NCI-H526 (cell line): ENCODE data around the gene UBAP2.

Source experiments
- DNase-seq, 2 experiments: peaks; one replicate each; lab custom pipeline; 2025; lab: John Stamatoyannopoulos, UW

UBAP2 gene, protein sequence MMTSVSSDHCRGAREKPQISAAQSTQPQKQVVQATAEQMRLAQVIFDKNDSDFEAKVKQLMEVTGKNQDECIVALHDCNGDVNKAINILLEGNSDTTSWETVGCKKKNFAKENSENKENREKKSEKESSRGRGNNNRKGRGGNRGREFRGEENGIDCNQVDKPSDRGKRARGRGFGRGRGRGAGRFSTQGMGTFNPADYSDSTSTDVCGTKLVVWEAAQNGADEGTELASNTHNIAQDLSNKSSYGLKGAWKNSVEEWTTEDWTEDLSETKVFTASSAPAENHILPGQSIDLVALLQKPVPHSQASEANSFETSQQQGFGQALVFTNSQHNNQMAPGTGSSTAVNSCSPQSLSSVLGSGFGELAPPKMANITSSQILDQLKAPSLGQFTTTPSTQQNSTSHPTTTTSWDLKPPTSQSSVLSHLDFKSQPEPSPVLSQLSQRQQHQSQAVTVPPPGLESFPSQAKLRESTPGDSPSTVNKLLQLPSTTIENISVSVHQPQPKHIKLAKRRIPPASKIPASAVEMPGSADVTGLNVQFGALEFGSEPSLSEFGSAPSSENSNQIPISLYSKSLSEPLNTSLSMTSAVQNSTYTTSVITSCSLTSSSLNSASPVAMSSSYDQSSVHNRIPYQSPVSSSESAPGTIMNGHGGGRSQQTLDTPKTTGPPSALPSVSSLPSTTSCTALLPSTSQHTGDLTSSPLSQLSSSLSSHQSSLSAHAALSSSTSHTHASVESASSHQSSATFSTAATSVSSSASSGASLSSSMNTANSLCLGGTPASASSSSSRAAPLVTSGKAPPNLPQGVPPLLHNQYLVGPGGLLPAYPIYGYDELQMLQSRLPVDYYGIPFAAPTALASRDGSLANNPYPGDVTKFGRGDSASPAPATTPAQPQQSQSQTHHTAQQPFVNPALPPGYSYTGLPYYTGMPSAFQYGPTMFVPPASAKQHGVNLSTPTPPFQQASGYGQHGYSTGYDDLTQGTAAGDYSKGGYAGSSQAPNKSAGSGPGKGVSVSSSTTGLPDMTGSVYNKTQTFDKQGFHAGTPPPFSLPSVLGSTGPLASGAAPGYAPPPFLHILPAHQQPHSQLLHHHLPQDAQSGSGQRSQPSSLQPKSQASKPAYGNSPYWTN

DNA sequence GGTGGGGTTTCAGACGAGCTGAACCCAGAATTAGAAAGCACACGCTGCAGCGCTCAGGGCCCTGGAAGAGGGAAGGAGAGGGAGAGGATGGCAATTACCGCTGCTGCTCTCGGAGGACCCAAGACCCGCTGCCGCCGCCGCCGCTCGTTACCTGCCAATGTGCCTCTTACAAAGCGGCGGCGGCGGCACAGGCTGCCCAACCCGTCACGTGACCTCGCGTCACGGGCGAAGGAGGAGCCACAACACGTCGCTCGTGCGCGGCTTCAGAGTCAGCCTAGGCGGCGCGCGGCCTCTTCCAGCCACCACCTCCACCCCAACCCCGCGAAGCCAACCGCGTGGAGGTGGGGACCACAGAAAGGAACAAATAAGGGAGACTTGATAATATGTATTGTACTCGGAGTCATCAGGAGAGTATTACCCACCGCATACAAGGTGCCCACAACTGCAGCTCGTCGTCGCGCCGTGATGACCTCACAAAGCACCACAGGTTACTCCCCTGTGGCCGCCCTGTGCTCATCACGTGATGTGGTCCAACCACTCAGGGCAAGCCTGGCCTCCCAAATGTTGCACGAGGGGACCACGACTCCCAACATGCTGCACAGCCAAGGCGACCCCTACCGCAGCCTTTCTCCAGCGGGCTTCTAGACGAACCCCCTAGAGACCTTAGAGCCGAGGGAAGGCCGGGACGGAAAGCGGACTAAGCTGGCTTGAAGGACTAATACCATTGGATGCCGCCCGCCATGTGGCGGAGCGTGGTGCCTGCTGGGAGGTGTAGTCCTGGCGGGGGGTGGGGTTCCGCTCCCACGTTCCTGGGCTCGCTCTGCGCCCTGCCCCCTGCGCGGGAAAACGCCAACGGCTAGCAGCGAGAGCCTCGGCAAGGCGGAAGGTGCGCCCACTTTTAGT is at the start of gene UBAP2:
UBAP2 (minus strand) TSS at position 161 of the 903 bp plus-strand sequence. CDS start 31,739 bp downstream, outside the sequence.
- DNase-seq = peak; percentile 96 to 98

DNA sequence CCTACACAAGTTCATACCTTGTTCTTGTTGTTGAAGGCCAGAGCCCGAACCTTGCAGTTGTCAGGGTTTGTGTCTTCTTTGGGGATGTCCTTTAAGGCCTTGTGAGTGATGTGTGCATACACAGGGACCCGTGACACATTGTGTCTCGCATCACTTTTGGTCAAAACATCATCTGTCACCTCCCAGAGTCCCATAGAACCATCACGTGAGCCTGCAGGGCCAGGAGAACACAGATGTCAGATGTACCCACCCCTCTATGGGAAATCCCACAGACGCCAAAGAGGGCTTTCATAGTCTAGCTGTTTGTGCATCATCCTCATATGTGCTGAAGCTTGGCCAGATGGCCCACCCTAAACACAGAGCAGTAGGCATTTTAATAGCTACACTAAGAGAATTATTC is 49.6 kb upstream of the UBAP2 start:
- DNase-seq = no peak

DNA sequence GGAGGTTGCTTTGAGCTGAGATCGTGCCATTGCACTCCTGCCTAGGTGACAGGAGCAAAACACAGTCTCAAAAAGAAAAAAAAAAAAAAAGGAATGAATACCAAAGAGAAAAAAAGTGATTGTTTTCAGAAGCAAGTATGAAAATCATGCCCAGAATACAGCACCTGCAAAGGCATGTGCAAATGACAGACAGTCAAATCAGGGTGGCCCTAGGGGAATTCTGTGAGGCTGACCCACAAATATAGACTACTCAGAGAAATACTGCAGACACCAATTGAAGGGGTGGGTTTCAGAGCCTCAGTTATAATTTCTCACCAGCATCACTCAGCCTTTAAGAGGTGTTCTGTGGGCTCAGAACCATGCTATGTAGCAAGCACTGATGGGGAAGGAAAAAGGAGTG is 49.2 kb upstream of the UBAP2 start:
- DNase-seq = no peak

DNA sequence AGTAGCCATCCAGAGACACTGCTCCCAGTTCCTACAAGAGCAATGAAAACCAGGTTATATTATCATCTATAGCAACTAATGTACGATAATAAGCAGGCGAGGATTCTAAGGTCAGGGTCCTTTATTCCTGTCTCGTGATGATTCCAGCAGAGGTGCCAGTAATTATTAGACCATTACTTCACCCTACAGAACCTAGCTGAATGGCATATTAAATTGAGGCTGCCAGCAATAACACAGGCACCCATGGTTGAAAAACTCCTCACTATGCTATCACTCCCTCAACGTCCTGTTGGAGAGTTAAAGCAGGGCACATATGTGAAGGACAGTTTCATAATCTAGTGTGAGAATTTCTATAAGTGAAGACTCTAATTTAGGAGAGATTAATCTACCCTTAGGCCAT is 48.1 kb upstream of the UBAP2 start:
- no peak for DNase-seq

DNA sequence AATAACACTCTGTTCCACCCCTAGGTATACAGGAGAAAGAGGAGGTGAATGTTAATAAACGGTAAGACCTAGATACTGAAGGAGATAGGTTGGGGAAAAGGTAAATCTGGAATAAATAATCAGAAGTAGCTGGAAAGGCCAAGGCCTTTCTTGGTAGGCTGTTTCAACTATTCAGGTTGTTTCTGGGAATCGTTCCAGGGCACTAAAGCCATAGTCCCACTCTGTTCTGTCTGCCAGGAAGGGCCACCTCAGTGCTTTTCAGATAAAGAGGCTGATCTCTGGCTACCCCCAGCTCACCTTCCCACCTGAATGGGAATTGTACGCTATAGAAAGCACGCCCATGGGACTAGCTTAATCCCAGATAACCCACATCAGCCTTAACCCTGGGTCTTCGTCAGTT is 44.9 kb upstream of the UBAP2 start:
- no peak for DNase-seq

DNA sequence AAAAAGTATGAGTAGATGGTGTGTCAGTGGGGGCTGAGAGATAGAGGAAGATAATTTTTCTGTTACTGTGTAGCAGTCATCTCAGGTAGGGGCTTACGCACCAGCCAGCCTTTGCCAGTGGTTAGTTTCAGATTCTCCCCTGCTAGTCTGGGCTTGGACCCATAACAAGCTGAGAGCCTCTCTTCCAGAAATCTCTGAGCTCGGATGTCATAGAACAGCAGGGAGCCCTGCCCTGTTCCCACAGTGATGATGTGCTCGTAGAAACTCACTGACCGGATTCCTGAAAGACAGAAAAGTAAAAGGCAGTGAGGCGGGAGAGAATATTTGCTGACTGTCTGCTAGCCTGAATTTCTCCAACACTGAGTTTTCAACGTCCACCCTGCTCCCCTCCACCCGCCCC is 40.6 kb upstream of the UBAP2 start:
- DNase-seq = no peak

DNA sequence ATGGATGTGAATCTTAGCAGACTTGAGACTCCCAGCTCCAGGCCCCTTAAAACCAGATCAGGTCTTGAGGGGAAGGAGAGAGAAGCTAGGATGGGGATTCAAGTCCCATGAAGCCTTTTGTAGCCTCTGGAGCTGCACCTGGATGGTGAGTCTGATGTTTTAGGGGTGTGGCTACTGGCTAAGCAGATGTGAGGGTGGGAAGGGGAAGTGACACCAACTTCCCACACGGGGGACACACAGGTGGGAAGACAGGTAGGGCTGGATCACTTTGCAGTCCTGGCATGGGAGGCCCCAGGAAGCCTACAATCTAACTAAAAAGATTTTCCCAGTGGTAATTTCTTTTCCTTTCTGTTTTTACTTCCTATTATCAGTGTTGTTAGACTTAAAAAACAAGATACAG is 38.7 kb upstream of the UBAP2 start:
- DNase-seq = no peak

DNA sequence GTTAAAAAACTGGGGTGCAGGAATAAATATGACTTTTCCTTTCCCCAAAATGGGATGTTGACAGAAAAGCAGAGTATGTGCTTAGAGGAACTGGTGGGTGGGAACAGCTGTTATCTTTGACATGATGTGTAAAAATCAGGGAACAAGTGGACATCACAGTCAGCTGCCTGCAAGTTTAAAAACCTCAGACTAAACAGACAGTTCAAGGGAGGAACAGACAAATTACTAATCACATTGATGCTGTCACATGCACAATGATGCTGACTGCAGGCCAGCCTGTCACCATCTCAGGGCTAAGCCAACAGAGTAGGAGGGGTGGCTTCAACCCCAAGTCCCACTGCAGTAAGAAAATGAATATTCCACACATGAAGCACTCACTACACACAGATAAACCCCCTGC is 38.2 kb upstream of the UBAP2 start:
- DNase-seq = no peak

DNA sequence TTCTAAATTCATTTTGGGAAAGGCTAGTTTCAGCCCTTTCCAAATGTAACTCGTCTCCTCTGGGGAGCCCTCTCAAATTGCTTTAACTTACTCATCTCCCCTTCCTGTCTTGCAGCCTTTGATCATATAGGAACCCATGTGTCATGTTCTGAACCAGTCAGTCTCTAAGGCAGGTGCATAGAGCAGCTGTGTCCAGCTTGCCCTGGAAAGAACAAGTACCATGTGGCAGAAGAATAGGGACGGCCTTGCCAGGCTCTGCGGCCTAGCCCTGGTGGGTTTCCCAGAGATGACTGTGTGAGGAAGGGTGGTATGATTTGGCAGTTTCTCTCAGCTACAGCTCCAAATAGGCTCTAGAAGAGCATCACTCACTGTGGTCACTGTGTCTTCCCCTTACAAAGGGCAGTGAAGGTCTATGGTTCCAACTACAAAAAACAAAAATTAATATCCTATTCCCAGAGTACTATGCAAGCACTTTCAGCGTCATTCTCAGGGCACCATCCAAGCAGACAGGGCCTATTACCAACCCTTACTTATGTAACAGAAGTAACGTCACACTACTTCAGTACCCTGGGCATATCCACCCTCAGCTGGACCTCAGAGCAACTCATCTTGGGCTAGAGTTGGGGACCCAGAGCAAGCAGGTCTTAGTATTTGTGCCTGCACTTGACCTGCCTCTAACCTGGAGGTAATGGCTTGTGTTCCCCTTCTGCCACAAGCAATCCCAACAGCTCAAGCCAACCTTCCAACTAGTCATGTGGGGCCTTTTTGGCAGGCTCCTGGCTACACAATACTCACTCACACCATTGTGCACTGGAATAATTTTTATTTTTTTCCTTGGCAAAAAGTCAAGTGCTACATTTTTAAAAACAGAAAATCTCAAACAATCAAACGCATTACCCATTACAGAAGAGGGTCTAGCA is 37.2 kb upstream of the UBAP2 start:
- DNase-seq = no peak

DNA sequence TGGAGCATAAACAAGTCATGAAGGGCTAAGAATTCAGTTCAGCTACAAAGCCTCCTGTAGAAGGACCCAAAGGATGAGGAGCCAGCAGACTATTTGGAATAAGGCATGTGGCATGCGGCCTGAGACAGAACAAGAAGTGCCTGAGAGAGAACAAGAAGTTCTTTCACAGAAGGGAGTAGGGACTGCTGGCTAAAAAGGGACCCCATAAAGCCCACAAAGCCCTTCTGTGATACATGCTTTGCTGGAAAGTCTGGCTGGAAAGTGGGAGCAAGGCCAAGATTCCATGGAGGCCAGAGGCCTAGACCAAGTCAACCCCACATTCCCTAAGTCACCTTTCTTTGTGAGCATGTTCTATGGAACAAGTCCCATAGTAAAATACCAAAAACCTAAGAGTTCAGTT is 35.9 kb upstream of the UBAP2 start:
- no peak for DNase-seq

DNA sequence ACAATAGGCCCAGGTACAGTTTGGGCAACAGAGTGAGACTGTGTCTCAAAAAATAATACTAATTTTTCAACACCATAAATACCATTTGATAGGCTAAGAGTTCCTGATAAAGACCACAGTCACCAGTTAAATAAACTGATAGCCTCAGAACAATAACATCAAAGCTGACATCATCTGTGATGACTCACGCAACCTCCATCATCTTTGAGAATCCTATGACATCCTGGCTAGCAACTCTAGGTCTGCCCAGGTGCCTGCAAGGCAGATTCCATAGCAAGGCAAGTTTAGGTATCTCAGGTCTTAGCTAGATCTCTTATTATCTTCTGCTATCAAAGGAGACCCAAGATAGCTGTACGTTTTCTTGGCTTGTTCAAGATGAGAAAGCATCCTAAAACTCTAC is 30.5 kb upstream of the UBAP2 start:
- DNase-seq = no peak

DNA sequence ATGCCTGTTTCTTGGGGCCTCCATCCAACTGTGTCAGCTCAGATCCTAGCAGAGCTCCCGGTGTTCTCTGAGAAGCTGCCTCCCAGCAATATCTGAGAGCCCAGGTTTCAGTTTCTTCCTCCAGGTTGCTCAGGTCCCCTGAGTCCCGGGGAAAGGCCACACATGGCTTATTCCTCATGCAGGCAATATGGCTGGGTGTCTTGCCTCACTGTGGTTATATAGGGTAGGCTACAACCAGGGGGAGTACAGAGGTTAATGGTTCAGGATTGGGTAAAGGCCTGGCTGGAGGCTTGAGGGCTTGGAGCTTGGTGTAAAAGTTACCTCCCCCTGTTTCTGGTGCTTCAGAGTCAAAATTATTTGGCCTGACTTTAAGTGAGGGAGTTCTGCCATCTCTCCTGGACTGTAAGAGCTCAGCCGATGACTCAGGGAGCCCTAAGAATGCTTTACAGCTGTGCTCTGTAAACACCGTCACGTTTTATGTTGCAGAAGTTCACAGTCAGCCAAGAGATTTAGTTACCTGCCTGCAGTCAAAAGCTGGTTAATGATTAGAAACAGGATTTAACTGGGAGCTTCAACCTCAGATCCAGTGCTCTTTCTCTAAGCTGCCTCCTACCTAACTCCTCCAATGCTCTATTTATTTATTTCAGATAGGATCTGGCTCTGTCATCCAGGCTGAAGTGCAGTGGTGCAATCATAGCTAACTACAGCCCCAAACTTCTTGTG is 24.3 kb upstream of the UBAP2 start:
- peak; percentile 27 to 58 for DNase-seq

DNA sequence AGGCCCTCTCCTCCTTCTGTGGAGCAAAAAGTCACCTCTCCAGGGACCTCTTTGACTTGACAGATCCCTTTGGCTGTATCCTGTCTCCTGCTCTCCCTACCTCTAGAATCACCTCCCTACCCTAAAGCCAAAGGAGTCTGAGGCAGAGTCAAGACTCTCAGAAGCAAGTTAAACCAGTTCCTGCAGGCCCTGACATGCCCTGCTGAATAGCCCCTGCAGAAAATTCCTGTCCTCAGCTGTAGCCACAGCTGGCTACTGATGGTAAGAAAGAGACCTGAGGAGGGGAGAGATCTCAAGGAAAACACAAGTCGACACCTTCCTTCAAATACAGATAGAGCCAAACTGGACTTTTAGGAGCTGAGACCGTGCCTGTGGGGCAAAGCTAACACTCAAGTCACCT is 23.7 kb upstream of the UBAP2 start:
- peak; percentile 28 to 30 for DNase-seq

DNA sequence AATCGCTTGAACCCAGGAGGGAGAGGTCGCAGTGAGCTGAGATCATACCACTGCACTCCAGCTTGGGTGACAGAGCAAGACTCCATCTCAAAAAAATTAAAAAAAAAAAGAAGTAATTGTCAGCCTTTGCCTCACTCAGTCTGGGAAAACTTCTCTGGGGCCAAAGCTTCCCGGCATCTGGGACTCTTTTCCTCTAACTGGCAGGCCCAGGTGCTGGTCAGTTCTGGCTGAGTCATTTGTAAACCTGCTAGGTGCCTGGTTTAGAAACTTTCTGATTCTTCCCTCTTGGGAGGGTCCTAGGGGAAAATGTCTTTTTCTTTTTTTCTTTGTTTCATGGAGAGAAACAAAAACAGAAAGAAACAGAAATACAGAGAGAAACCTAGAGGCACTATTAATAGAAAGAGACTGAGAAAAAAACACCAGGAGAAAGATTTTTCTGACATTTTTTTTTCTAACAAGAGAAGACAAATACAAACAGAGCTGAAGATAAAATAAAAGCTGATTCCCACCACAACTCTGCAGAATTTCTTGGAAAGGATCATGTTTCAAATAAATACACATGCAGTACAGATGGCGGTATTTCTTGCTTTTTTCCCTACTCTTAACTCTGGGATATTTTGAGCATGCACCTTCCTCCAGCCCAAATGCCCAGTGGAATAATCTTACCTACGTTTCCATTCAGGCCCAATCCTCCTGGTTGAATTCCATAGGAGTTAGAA is 22.1 kb upstream of the UBAP2 start:
- DNase-seq = no peak

DNA sequence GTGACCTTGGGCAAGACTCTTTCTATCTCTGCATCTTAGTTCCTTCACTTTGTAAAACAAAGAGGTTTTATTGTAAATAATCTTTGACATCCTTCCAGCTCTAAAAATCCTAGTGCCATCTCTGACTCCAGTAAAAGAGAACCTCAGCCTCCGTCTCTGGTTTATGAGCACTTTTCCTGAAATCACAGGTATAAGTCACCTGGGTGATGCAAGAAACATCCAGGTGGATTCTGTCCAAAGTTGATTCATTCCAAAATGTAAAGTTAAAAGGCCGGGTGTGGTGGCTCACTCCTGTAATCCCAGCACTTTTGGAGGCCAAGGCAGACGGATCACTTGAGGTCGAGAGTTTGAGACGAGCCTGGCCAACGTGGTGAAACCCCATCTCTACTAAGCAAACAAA is 21.1 kb upstream of the UBAP2 start:
- DNase-seq = no peak

DNA sequence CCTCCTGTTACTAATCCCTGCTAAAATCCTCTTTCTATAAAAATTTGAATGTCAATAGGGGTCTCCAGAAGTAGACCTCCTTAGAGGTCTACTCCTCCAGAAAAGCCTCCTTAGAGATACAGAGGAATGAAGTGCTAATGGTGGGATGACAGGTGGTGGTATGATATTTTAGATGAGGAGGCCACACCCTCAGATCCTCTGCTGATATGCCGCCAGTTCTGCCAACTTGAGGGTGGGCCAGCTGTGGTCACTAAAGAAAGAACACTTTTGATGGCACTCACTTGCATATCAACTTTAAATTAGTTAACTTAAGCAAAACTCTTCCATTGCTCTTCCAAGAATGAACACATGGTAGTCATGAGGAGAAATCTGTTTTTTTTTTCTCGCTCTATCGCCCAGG is 16.9 kb upstream of the UBAP2 start:
- DNase-seq = no peak

DNA sequence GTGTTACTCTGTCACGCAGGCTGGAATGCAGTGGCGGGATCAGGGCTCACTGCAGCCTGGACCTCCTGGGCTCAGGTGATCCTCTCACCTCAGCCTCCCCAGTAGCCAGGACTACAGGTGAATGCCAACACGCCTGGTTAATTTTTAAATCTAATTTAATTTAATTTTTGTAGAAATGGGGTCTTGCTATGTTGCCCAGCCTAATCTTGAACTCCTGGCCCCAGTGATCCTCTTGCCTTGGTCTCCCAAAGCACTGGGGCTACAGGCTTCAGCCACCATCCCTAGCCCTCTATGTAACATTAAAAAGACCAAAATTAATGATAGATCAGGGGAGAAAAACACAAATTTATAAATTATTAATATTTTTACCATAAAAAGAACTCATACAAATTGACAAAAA is 11.3 kb upstream of the UBAP2 start:
- DNase-seq = no peak

DNA sequence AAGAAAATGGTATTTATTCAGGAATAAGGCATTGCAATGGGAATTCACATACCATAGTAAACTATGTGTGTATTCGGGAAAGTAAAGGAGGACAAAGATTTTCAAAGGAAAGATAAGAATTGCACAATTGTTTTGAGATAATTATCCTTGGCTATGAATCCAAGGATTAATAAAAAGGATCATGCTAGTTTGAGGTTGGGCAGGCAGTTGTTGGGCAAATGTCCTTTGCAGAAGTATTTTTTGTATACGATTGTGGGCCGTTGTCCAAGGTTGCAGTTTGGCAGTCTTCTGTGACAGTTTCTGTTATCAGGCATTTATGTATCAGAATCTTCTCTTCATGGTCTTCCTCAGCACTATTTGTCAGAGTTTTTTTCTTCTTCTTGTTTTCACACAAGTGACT is 10.6 kb upstream of the UBAP2 start:
- no peak for DNase-seq
